IMR-90 (cell line): ENCODE data around the gene MEGF11. TPM values are rescaled to one million over a fixed set of nuclear protein-coding genes. Genes with fewer than 3 reads are reported as not detected.

ENCODE experiments used
- ATAC-seq: fragments of 200-7000 bp; cut with Tn5 transposase; 2 replicates; pipeline ENCODE4 v1.9.1; 2020; ENCODE audit warnings: low read depth, mild to moderate bottlenecking, moderate library complexity
- BruUV-seq: library from RNA; stranded (reverse); fragments of 400-500 nt; replicated peaks from 2 replicates; lab custom pipeline; 2021; lab: Mats Ljungman, UMichigan
- CTCF ChIA-PET: fragments of 300-600 bp; formaldehyde crosslinking; extraction: SDS; loops from one replicate; lab custom pipeline; 2021; ENCODE audit warnings: antibody characterized with exemption; lab: Yijun Ruan, JAX
- POLR2A ChIA-PET: fragments of 300-600 bp; sonication (Branson Sonifier 250); formaldehyde crosslinking; loops from one replicate; lab custom pipeline; 2022; ENCODE audit warnings: antibody characterized with exemption; ENCODE audit not compliant: unreplicated experiment; lab: Charles Lee
- DNase-seq: peaks from one replicate; pipeline ENCODE4 v3.0.0; 2013
- H2AFZ ChIP-seq: replicated peaks from 2 replicates; pipeline ENCODE3; 2013; ENCODE audit warnings: low read length, mild to moderate bottlenecking; ENCODE audit not compliant: poor library complexity
- H2AK5ac ChIP-seq: 2 replicates; pipeline ENCODE4 v1.6.1; 2013; ENCODE audit warnings: low read depth, low read length, inconsistent platforms
- H2AK9ac ChIP-seq: replicated peaks from 2 replicates; pipeline ENCODE3; 2013; ENCODE audit warnings: mild to moderate bottlenecking, low read depth, low read length, moderate library complexity; ENCODE audit not compliant: poor library complexity
- H2BK120ac ChIP-seq: 2 replicates; pipeline ENCODE4 v1.6.1; 2013; ENCODE audit warnings: low read depth, low read length, inconsistent platforms
- H2BK15ac ChIP-seq: 3 replicates; pipeline ENCODE4 v1.6.1; 2013; ENCODE audit warnings: low read depth, low read length, inconsistent platforms
- H2BK20ac ChIP-seq: 2 replicates; pipeline ENCODE4 v1.6.1; 2013; ENCODE audit warnings: low read depth, mild to moderate bottlenecking, inconsistent platforms, low read length, moderate library complexity
- H2BK5ac ChIP-seq: 2 replicates; pipeline ENCODE4 v1.6.1; 2013; ENCODE audit warnings: mild to moderate bottlenecking, low read depth, low read length, inconsistent platforms; ENCODE audit not compliant: poor library complexity, severe bottlenecking
- H3K14ac ChIP-seq: replicated peaks from 2 replicates; pipeline ENCODE4 v1.6.1; 2013; ENCODE audit warnings: low read depth, low read length, inconsistent platforms
- H3K18ac ChIP-seq: 2 replicates; pipeline ENCODE4 v1.6.1; 2013; ENCODE audit warnings: low read depth, low read length, control low read depth
- H3K23ac ChIP-seq: 2 replicates; pipeline ENCODE4 v1.6.1; 2013; ENCODE audit warnings: low read depth, low read length, inconsistent platforms
- H3K27ac ChIP-seq: 2 replicates; pipeline ENCODE4 v1.5.1; 2013; ENCODE audit warnings: mild to moderate bottlenecking, control low read depth, low read length; ENCODE audit not compliant: insufficient read depth
- H3K27me3 ChIP-seq: 2 replicates; pipeline ENCODE4 v1.6.1; 2013; ENCODE audit warnings: low read length; ENCODE audit not compliant: control insufficient read depth, insufficient read depth
- H3K36me3 ChIP-seq: 2 replicates; pipeline ENCODE4 v1.6.1; 2013; ENCODE audit warnings: low read length, mixed read lengths; ENCODE audit not compliant: control insufficient read depth, insufficient read depth
- H3K4ac ChIP-seq: 2 replicates; pipeline ENCODE4 v1.6.1; 2013; ENCODE audit warnings: low read depth, low read length, inconsistent platforms
- H3K4me1 ChIP-seq: 2 replicates; pipeline ENCODE4 v1.6.1; 2013; ENCODE audit warnings: low read length, mixed read lengths; ENCODE audit not compliant: control insufficient read depth, insufficient read depth
- H3K4me2 ChIP-seq: 2 replicates; pipeline ENCODE4 v1.6.1; 2013; ENCODE audit warnings: low read depth, mild to moderate bottlenecking, control low read depth, low read length, moderate library complexity
- H3K4me3 ChIP-seq: 2 replicates; pipeline ENCODE4 v1.5.1; 2013; ENCODE audit warnings: low read depth, mild to moderate bottlenecking, control low read depth, low read length, moderate library complexity; ENCODE audit not compliant: insufficient read depth
- H3K56ac ChIP-seq: 2 replicates; pipeline ENCODE4 v1.6.1; 2013; ENCODE audit warnings: low read length, inconsistent platforms; ENCODE audit not compliant: insufficient read depth; ENCODE audit errors: extremely low read depth
- H3K79me1 ChIP-seq, 2 experiments: 2 replicates each; pipeline ENCODE4 v1.6.1; 2013; ENCODE audit warnings: low read length in 2 of 2, inconsistent platforms in 1 of 2, low read depth in 1 of 2
- H3K9ac ChIP-seq: 2 replicates; pipeline ENCODE4 v1.6.1; 2013; ENCODE audit warnings: low read depth, low read length, control low read depth
- H3K9me1 ChIP-seq: 2 replicates; pipeline ENCODE4 v1.6.1; 2013; ENCODE audit warnings: low read length, inconsistent platforms; ENCODE audit not compliant: insufficient read depth
- H3K9me3 ChIP-seq: 2 replicates; pipeline ENCODE4 v1.6.1; 2013; ENCODE audit warnings: low read length; ENCODE audit not compliant: control insufficient read depth, insufficient read depth
- H4K20me1 ChIP-seq: 2 replicates; pipeline ENCODE4 v1.6.1; 2013; ENCODE audit warnings: low read length, inconsistent platforms; ENCODE audit not compliant: insufficient read depth
- H4K5ac ChIP-seq: 2 replicates; pipeline ENCODE4 v1.6.1; 2013; ENCODE audit warnings: mild to moderate bottlenecking, low read depth, low read length, control low read depth
- H4K8ac ChIP-seq, 2 experiments: 2 replicates each; pipeline ENCODE4 v1.6.1; 2013; ENCODE audit warnings: low read depth in 2 of 2, low read length in 2 of 2, control low read depth in 1 of 2, inconsistent platforms in 1 of 2
- H4K91ac ChIP-seq: 2 replicates; pipeline ENCODE4 v1.6.1; 2013; ENCODE audit warnings: low read depth, low read length, inconsistent platforms; ENCODE audit not compliant: insufficient read depth
- BHLHE40 ChIP-seq: fragments of 150-350 bp; IDR thresholded peaks from 2 replicates; pipeline ENCODE4 v1.6.1; 2016; ENCODE audit warnings: mild to moderate bottlenecking, low read depth, low read length
- CEBPB ChIP-seq: IDR thresholded peaks from 2 replicates; pipeline ENCODE4 v1.6.1; 2012; ENCODE audit warnings: low read depth, low read length, improper control_type of control experiment
- CHD1 ChIP-seq: IDR thresholded peaks from 2 replicates; pipeline ENCODE4 v1.6.1; 2012; ENCODE audit warnings: low read depth, low read length, improper control_type of control experiment
- CTCF ChIP-seq: conservative IDR thresholded peaks from 2 replicates; pipeline ENCODE4 v1.5.1; 2012; ENCODE audit warnings: mild to moderate bottlenecking, low read depth, low read length, improper control_type of control experiment
- FOS ChIP-seq: fragments of 150-350 bp; IDR thresholded peaks from 2 replicates; pipeline ENCODE4 v1.6.1; 2016; ENCODE audit warnings: low read depth, low read length
- MAFK ChIP-seq: IDR thresholded peaks from 2 replicates; pipeline ENCODE4 v1.6.1; 2012; ENCODE audit warnings: low read depth, low read length, improper control_type of control experiment
- MAZ ChIP-seq: IDR thresholded peaks from 2 replicates; pipeline ENCODE4 v1.6.1; 2012; ENCODE audit warnings: low read depth, mild to moderate bottlenecking, low read length, improper control_type of control experiment, moderate library complexity, borderline replicate concordance
- NFE2L2 ChIP-seq: fragments of 150-350 bp; IDR thresholded peaks from 2 replicates; pipeline ENCODE4 v1.6.1; 2016; ENCODE audit warnings: low read depth, mild to moderate bottlenecking, low read length
- POLR2A ChIP-seq: IDR thresholded peaks from 2 replicates; pipeline ENCODE4 v1.6.1; 2012; ENCODE audit warnings: mild to moderate bottlenecking, low read depth, low read length
- RAD21 ChIP-seq: IDR thresholded peaks from 2 replicates; pipeline ENCODE4 v1.6.1; 2012; ENCODE audit warnings: low read length, improper control_type of control experiment
- RFX5 ChIP-seq: IDR thresholded peaks from 2 replicates; pipeline ENCODE4 v1.8.0; 2012; ENCODE audit warnings: low read depth, mild to moderate bottlenecking, low read length, moderate library complexity
- SMC3 ChIP-seq: fragments of 150-350 bp; IDR thresholded peaks from 2 replicates; pipeline ENCODE4 v1.6.1; 2016; ENCODE audit warnings: low read depth, mild to moderate bottlenecking, antibody characterized with exemption, low read length, moderate library complexity
- USF2 ChIP-seq: fragments of 150-350 bp; IDR thresholded peaks from 2 replicates; pipeline ENCODE4 v1.6.1; 2017; ENCODE audit warnings: mild to moderate bottlenecking, antibody characterized with exemption, low read length, low read depth
- WGBS, 2 experiments: methylation state at CpG; one replicate each; pipeline versions ENCODE4 v1.1.5 to v1.1.7; 2013; ENCODE audit warnings: missing lambda C conversion rate in 2 of 2; ENCODE audit not compliant: insufficient read length in 1 of 2; ENCODE audit errors: extremely low coverage in 2 of 2; 5-methylcytosine and 5-hydroxymethylcytosine counted together
- dilution Hi-C: fragments of 300-500 bp; cut with HindIII; formaldehyde crosslinking; loops from one replicate; pipeline ENCODE4 v1.14.3; 2018; ENCODE audit warnings: low sequenced_read_pairs; ENCODE audit not compliant: unreplicated experiment
- in situ Hi-C: fragments of 300-500 bp; cut with MboI; formaldehyde crosslinking; loops from 3 replicates; pipeline ENCODE4 v1.14.3; 2019; ENCODE audit warnings: low sequenced_read_pairs, inconsistent platforms, mixed read lengths
- intact Hi-C: fragments of 100-400 bp; cut with micrococcal nuclease; formaldehyde crosslinking; loops from 2 replicates; pipeline ENCODE4 v1.10.0; 2022
- polyA plus RNA-seq, 3 experiments: library from polyadenylated mRNA; depleted of rRNA; stranded (reverse); fragments of >200 nt; gene quantifications; 2 replicates each; pipeline ENCODE4 v1.2.3, GENCODE V29; 2012; ENCODE audit warnings: low replicate concordance in 1 of 3
- total RNA-seq: library from RNA; depleted of rRNA; stranded (reverse); fragments of >200 nt; gene quantifications from 2 replicates; pipeline ENCODE4 v1.2.3, GENCODE V29; 2012

The MEGF11 gene
- total and polyA plus RNA-seq, 2 of the 4 experiments (the other 2 are of a cell fraction): not detected

- Histone ChIP-seq H4K20me1 (no peaks in the 10 kb centered on the region; the same call in 1 of the 2 replicates), H3K56ac (no peak overlapping the region), H3K79me1 (no peaks in the 10 kb centered on the region), H3K4me2 (no peak overlapping the region), H2BK20ac (no peak overlapping the region), H2BK15ac (no peak overlapping the region), H3K4me1 (peaks cover 6% of the 10 kb centered on the region), H2AK5ac (no peak overlapping the region), H2BK120ac (no peak overlapping the region), H3K23ac (no peak overlapping the region), H4K5ac (no peak overlapping the region), H4K8ac (no peak overlapping the region), H3K18ac (no peak overlapping the region), H4K91ac (no peak overlapping the region), H3K27ac (no peak overlapping the region), H3K9me3 (no peaks in the 10 kb centered on the region), H2AFZ (no peak overlapping the region), H3K4me3 (no peak overlapping the region), H2BK5ac (no peak overlapping the region), H3K14ac (no peak overlapping the region), H2AK9ac (no peak overlapping the region), H3K4ac (no peak overlapping the region), H3K9me1 (no peaks in the 10 kb centered on the region), H3K36me3 (no peaks in the 10 kb centered on the region), H3K9ac (no peak overlapping the region), H3K27me3 (peaks cover 16% of the 10 kb centered on the region)
- no peak for ATAC-seq
- POLR2A ChIA-PET: no interaction called here
- no peak for DNase-seq
- no CpG with 5 or more reads among the region's 1 CpG for WGBS, 2 experiments
- intact Hi-C loops: no loop called here
- no TSS peak for BruUV-seq
- TF ChIP-seq CEBPB (no peak), USF2 (no peak), RAD21 (no peak), MAFK (no peak), RFX5 (no peak), FOS (no peak), CTCF (no peak), POLR2A (no peak), MAZ (no peak), SMC3 (no peak), BHLHE40 (no peak), NFE2L2 (no peak), CHD1 (no peak)
- CTCF ChIA-PET: no interaction called here
- in situ Hi-C loops: no loop called here
- dilution Hi-C loops: no loop called here
Measured at GRCh38 chr15:65936282-65936681, 317.3 kb downstream of the MEGF11 start.
